ENCODE results near the gene CENPX. TPM values are rescaled to one million over a fixed set of nuclear protein-coding genes. Genes with fewer than 3 reads are reported as not detected.

Gene CENPX
- total and polyA plus RNA-seq, 9 donors = 33.4 to 44.8 (median 38.7) TPM

DNA sequence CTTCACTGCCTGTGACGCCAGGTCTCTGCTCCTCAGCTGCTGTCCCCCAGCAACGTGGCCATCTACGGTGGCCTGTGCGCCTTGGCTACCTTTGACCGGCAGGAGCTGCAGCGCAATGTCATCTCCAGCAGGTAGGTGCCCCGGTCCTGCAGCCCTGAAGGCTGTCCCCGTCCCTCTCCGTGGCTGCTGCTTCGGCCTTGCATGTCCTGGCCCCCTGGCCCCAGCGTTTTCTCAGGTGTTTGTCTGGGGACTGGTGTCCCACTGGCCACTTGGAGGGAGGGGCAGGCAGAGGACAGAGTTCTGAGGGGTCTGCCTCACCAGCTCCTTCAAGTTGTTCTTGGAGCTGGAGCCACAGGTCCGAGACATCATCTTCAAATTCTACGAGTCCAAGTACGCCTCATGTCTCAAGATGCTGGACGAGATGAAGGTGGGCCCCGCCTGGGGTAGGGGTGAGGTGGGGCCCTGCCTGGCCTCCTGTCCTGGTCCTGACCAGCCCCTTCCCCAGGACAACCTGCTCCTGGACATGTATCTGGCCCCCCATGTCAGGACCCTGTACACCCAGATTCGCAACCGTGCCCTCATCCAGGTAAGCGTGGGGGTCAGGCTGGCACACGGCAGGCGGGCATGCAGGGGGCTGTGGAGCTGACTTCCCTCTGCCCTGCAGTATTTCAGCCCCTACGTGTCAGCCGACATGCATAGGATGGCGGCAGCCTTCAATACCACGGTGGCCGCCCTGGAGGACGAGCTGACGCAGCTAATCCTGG is 33.5 kb upstream of the CENPX start:
- no peaks in the 10 kb centered on the region for H3K27me3 ChIP-seq (ENCODE audit: control insufficient read depth, insufficient read depth, low read length)
- peaks cover 14% of the 10 kb centered on the region for H3K4me1 ChIP-seq (ENCODE audit: control insufficient read depth, insufficient read depth, low read length)
- H3K4me3 ChIP-seq (ENCODE audit: low read length) = no peak overlapping the region
- DNase-seq = no peak
- H3K9me3 ChIP-seq (replicated peaks; ENCODE audit: control insufficient read depth, low read depth, low read length) = no peaks in the 10 kb centered on the region
- no peak overlapping the region for H3K27ac ChIP-seq (ENCODE audit: low read length)
- 91% methylated on average over 21 of the region's 28 CpGs for whole genome bisulfite sequencing (ENCODE audit: insufficient coverage)
- peaks cover 76% of the 10 kb centered on the region for H3K36me3 ChIP-seq (ENCODE audit: control insufficient read depth, insufficient read depth, low read length)

- peaks cover 22% of the 10 kb centered on the region for H3K4me1 ChIP-seq (ENCODE audit: control insufficient read depth, insufficient read depth, low read length)
- 83% methylated on average over 16 of the region's 26 CpGs for whole genome bisulfite sequencing (ENCODE audit: insufficient coverage)
- no peak overlapping the region for H3K27ac ChIP-seq (ENCODE audit: low read length)
- peaks cover 71% of the 10 kb centered on the region for H3K36me3 ChIP-seq (ENCODE audit: control insufficient read depth, insufficient read depth, low read length)
- no peaks in the 10 kb centered on the region for H3K27me3 ChIP-seq (ENCODE audit: control insufficient read depth, insufficient read depth, low read length)
- H3K9me3 ChIP-seq (replicated peaks; ENCODE audit: control insufficient read depth, low read depth, low read length) = no peaks in the 10 kb centered on the region
- no peak for DNase-seq
- no peak overlapping the region for H3K4me3 ChIP-seq (ENCODE audit: low read length)
These were observed 32.6 kb upstream of the CENPX start for GRCh38 chr17:82055023-82055964.

DNA sequence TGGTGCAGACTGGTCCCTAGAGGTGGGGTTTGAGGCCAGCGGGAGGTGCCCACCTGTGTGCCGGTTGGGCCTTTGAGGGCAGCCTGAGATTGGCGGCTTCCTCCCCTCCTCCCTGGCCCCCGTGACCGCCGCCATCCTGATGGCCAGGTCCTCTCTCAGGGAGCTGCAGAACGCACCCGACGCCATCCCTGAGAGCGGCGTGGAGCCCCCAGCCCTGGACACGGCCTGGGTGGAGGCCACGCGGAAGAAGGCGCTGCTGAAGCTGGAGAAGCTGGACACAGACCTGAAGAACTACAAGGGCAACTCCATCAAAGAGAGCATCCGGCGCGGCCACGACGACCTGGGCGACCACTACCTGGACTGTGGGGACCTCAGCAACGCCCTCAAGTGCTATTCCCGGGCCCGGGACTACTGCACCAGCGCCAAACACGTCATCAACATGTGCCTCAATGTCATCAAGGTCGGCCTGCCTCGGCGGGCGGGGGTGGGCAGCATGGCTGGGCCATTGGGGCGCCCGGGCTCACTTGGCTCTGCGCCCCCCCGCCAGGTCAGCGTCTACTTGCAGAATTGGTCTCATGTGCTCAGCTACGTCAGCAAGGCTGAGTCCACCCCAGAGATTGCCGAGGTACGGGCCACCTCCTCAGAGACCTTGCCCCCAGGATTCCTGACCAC is 31.8 kb upstream of the CENPX start:
- WGBS (ENCODE audit: insufficient coverage) = 90% methylated on average over 31 of the region's 38 CpGs
- DNase-seq = no peak
- H3K4me3 ChIP-seq (ENCODE audit: low read length) = no peak overlapping the region
- H3K4me1 ChIP-seq (ENCODE audit: control insufficient read depth, insufficient read depth, low read length) = peaks cover 25% of the 10 kb centered on the region
- H3K27ac ChIP-seq (ENCODE audit: low read length) = no peak overlapping the region
- H3K9me3 ChIP-seq (replicated peaks; ENCODE audit: control insufficient read depth, low read depth, low read length) = no peaks in the 10 kb centered on the region
- H3K36me3 ChIP-seq (ENCODE audit: control insufficient read depth, insufficient read depth, low read length) = peaks cover 71% of the 10 kb centered on the region
- H3K27me3 ChIP-seq (ENCODE audit: control insufficient read depth, insufficient read depth, low read length) = no peaks in the 10 kb centered on the region

GRCh38 chr17:82053556-82054263 is 31.0 kb upstream of the CENPX start:
- Histone ChIP-seq H3K27ac (ENCODE audit: low read length) (no peak overlapping the region), H3K27me3 (ENCODE audit: control insufficient read depth, insufficient read depth, low read length) (no peaks in the 10 kb centered on the region), H3K4me1 (ENCODE audit: control insufficient read depth, insufficient read depth, low read length) (peaks cover 25% of the 10 kb centered on the region), H3K9me3 (replicated peaks; ENCODE audit: control insufficient read depth, low read depth, low read length) (no peaks in the 10 kb centered on the region), H3K36me3 (ENCODE audit: control insufficient read depth, insufficient read depth, low read length) (peaks cover 73% of the 10 kb centered on the region), H3K4me3 (ENCODE audit: low read length) (no peak overlapping the region)
- WGBS (ENCODE audit: insufficient coverage) = 93% methylated on average over 25 of the region's 28 CpGs
- no peak for DNase-seq

DNA sequence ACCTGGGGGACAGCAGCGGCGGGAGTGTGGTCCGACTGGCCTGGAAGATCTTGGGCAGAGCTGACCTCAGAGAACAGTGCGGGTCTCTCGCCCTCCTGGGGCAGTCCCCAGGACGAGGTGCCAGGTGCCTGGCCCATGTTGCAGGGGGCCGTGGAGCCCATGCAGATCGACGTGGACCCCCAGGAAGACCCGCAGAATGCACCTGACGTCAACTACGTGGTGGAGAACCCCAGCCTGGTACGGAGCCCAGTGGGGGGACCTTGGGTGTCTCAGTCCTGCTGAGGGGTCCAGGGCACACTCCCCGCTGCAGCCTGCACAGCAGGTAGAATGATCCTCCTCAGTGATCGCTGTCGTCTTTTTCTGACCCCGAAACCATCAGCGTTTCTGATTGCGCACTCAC is 30.5 kb upstream of the CENPX start:
- Histone ChIP-seq H3K9me3 (replicated peaks; ENCODE audit: control insufficient read depth, low read depth, low read length) (no peaks in the 10 kb centered on the region), H3K4me1 (ENCODE audit: control insufficient read depth, insufficient read depth, low read length) (peaks cover 25% of the 10 kb centered on the region), H3K4me3 (ENCODE audit: low read length) (no peak overlapping the region), H3K27ac (ENCODE audit: low read length) (no peak overlapping the region), H3K27me3 (ENCODE audit: control insufficient read depth, insufficient read depth, low read length) (no peaks in the 10 kb centered on the region), H3K36me3 (ENCODE audit: control insufficient read depth, insufficient read depth, low read length) (peaks cover 73% of the 10 kb centered on the region)
- WGBS (ENCODE audit: insufficient coverage) = 87% methylated on average over 19 of the region's 19 CpGs
- no peak for DNase-seq

DNA sequence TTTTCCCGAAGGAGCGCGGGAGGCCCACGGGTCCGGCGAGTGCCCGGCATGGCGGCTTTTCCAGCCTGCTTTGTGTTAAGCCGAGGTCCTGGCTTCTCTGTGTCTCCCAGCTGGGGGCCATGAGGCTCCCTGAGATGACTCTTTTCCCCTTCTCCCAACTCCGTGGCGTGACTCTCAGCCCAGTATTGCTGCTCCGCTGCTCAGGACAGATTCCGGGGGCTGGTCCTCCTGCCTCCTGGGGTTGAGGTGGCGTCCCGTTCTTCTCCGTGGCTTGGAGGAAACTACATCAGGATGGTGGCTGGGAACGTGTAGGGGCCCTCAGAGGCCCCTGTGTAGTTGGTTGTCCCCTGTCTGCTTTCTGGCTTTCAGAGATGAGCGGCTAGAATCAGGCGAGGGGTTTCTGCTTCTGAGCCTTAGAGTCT is 30.0 kb upstream of the CENPX start:
- no peak for DNase-seq
- peak overlapping the region; percentile 68 for H3K4me3 ChIP-seq (ENCODE audit: low read length)
- H3K27ac ChIP-seq (ENCODE audit: low read length) = no peak overlapping the region
- H3K4me1 ChIP-seq (ENCODE audit: control insufficient read depth, insufficient read depth, low read length) = peaks cover 25% of the 10 kb centered on the region
- no peaks in the 10 kb centered on the region for H3K27me3 ChIP-seq (ENCODE audit: control insufficient read depth, insufficient read depth, low read length)
- WGBS (ENCODE audit: insufficient coverage) = 11% methylated on average over 12 of the region's 19 CpGs
- no peaks in the 10 kb centered on the region for H3K9me3 ChIP-seq (replicated peaks; ENCODE audit: control insufficient read depth, low read depth, low read length)
- peaks cover 73% of the 10 kb centered on the region for H3K36me3 ChIP-seq (ENCODE audit: control insufficient read depth, insufficient read depth, low read length)

DNA sequence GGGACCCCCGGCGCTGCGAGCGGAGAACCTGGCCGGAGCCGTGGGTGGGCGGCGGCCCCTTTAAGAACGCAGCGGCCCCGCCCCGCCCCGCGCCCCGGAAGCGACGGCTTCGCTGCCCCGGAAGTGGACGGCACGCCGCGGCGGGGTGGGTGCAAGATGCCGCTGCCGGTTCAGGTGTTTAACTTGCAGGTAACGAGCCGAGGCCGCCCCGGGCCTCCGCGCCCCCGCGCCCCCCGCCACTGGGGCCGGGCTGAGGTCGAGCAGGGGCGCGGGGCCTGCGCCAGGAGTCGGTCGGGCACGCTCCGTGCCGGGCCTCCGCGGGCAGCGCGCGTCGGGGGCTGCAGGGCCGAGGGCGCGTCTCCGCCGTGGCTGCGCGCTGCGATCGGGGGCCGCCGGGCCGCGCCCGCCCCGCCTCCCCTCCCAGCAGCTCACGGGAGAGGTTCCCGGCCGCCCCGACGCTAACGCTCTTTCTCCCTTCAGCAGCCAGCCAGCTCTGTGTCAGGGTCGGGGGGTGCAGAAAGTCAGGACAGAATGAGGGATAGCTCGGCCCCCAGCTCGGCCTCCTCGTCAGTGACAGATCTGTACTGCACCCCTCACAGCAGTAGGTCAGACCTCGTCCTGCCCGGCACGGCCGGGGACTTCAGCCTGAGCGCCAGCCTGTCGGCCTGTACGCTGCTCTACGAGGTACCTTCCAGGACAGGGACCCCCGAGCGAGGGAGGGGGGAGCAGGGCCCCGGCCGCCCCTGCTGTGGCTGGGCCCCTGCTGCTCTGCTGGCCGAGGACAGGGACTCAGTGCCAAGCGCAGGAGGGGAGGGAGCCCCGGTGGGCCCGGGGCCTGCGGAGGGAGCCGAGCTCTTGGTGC is 29.3 kb upstream of the CENPX start, which contains the start of the genes GPS1 and RFNG:
TSS of gene GPS1 (plus strand) at position 123 of the 862 bp plus-strand sequence. CDS start at position 157, 34 bp downstream.
TSS of gene RFNG (minus strand) at position 36 of the 862 bp plus-strand sequence. CDS start 45 bp downstream, outside the sequence.
- WGBS (ENCODE audit: insufficient coverage) = under 1% methylated on average over 88 of the region's 94 CpGs
- Histone ChIP-seq H3K36me3 (ENCODE audit: control insufficient read depth, insufficient read depth, low read length) (peaks cover 73% of the 10 kb centered on the region), H3K27me3 (ENCODE audit: control insufficient read depth, insufficient read depth, low read length) (no peaks in the 10 kb centered on the region), H3K9me3 (replicated peaks; ENCODE audit: control insufficient read depth, low read depth, low read length) (no peaks in the 10 kb centered on the region), H3K27ac (ENCODE audit: low read length) (no peak within 1 kb of the TSS), H3K4me1 (ENCODE audit: control insufficient read depth, insufficient read depth, low read length) (peaks cover 25% of the 10 kb centered on the region), H3K4me3 (ENCODE audit: low read length) (peak within 1 kb of the TSS; percentile 68)
- peak; percentile 85 for DNase-seq

DNA sequence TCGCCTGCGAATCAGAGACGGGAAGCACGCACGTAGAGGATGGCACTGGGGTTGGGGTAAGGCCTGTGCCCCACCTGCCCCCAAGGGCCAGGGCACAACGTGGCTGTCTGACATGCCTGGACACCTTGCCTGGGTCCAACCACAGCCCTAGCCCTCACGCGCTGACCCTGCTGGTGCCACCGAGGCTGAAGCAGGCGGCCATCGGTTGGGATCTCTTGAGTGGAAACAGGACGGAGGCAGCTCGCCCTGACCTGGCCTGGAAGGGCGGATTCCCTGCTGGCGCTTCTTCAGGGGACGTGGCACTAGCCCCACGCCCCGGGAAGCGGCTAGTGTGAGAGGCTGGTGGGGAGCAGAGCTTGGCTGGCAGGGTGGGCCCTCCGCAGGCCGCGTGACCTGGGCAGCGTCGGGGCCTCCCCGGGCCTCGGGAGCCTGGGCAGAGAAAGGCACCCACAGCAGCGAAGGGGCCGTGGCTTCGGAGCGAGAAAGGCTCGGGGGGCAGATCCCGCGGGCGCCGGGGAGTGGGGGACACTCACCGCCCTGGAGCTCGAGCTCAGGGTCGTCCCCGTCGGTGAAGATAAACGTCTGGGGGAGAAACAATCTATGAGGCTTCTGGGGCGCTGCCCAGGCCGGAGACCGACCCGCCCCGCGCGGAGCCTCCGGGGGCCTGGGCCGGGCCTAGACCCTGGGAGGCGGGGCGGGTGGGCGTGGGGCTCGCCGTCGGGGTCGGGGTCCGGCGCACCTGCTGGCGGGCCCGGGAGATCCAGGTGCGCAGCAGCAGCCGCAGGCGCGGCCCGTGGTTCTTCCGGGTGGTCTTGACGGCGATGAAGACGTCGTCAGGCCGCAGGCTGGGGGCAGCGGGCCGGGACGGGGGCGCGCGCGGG is 28.3 kb upstream of the CENPX start:
- 11% methylated on average over 79 of the region's 79 CpGs for WGBS (ENCODE audit: insufficient coverage)
- Histone ChIP-seq H3K4me1 (ENCODE audit: control insufficient read depth, insufficient read depth, low read length) (peaks cover 25% of the 10 kb centered on the region), H3K27ac (ENCODE audit: low read length) (no peak overlapping the region), H3K36me3 (ENCODE audit: control insufficient read depth, insufficient read depth, low read length) (peaks cover 70% of the 10 kb centered on the region), H3K9me3 (replicated peaks; ENCODE audit: control insufficient read depth, low read depth, low read length) (no peaks in the 10 kb centered on the region), H3K4me3 (ENCODE audit: low read length) (peak overlapping the region; percentile 64), H3K27me3 (ENCODE audit: control insufficient read depth, insufficient read depth, low read length) (no peaks in the 10 kb centered on the region)
- DNase-seq = no peak

Measured in muscle of leg (tissue), 11 donors.